ENCODE results near the gene MYRIP.

Gene MYRIP

DNA sequence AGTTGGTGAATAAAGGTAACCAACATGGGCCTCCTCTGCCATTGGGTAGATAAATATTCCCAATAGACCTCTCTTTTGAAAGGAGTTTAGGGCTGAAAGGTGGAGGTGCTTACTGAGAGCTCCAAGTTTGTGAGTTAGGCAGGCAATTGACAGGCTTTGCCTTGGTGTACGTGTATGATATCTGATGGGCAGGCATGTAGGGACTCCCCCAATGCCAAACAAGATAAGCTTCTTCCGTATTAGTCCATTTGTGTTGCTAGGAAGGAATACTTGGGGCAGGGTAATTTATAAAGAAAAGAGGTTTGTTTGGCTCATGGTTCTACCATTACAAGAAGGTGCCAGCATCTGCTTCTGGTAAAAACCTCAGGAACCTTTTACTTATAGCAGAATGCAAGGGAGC is 339.4 kb downstream of the MYRIP start:
- no peak for DNase-seq (ENCODE audit: extremely low read depth, low read depth)
- TF ChIP-seq, protein P1, sequence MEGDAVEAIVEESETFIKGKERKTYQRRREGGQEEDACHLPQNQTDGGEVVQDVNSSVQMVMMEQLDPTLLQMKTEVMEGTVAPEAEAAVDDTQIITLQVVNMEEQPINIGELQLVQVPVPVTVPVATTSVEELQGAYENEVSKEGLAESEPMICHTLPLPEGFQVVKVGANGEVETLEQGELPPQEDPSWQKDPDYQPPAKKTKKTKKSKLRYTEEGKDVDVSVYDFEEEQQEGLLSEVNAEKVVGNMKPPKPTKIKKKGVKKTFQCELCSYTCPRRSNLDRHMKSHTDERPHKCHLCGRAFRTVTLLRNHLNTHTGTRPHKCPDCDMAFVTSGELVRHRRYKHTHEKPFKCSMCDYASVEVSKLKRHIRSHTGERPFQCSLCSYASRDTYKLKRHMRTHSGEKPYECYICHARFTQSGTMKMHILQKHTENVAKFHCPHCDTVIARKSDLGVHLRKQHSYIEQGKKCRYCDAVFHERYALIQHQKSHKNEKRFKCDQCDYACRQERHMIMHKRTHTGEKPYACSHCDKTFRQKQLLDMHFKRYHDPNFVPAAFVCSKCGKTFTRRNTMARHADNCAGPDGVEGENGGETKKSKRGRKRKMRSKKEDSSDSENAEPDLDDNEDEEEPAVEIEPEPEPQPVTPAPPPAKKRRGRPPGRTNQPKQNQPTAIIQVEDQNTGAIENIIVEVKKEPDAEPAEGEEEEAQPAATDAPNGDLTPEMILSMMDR (IDR thresholded peaks at IDR 0.05; ENCODE audit: low read depth, low read length), result no peak

DNA sequence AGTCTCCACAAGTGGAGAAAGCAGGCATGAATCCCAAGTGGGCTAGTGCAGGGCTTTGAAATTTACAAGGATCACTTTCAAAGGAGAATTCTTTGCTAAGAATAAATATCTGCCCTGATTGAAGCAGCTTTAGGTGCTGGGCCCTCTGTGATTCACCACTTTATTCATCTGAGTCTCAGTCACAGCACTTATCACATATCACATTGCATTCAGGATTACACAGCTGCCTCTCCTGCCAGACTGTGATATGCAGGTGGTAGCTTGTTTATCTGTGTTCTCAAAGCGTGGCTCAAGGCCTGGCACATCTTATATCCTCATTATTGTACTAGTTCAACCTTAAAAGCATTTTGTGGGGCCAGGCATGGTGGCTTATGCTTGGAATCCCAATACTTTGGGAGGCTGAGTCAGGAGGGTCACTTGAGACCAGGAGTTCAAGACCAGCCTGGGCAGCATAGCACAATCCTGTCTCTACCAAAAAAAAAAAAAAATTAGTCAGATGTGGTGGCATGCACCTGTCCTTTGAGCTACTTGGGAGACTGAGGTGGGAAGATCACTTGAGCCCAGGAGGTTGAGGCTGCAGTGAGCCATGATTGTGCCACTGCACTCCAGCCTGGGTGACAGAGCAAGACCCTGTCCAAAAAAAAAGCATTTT is 343.2 kb downstream of the MYRIP start:
- TF ChIP-seq, protein P1 (IDR thresholded peaks at IDR 0.05; ENCODE audit: low read depth, low read length), result no peak
- DNase-seq (ENCODE audit: extremely low read depth, low read depth), result no peak

DNA sequence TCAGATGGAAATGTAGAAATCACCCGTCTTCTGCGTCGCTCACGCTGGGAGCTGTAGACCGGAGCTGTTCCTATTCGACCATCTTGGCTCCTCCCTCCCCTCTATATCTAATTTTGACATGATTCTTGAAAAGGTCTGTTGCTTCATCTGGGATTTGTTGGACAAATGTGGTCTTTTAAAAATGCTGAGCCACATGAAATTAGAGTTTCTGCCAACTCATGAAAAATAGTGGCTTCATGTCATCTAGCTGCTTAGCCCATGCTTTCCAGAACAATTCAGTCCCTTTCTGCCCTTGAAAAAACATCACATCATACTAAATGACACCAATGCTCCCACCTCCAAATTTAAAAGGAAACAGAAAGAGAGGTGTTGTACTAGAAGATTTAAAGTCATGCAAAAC is 351.5 kb downstream of the MYRIP start:
- no peak for DNase-seq (ENCODE audit: extremely low read depth, low read depth)
- TF ChIP-seq, protein P1 (IDR thresholded peaks at IDR 0.05; ENCODE audit: low read depth, low read length), result no peak

DNA sequence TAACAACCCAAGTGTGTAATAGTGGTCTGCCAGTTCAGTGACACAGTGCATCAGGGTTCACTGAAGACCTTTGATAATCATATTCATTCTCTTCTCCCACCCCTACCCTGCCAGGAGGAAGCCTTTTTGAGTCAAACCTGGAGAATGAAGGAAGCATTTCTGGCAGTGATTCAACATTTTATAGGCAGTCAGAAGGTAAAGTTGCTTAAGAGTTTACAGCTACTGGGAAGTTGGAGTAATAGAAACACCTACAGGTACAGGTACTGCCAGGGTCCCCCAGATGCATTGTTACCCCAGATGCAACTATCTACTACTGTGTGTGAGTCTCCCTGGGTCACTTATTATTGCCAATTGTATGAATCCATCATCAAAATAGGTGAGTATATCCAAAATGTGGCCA is 353.2 kb downstream of the MYRIP start:
- TF ChIP-seq, protein P1 (IDR thresholded peaks at IDR 0.05; ENCODE audit: low read depth, low read length), result no peak
- DNase-seq (ENCODE audit: extremely low read depth, low read depth), result no peak

DNA sequence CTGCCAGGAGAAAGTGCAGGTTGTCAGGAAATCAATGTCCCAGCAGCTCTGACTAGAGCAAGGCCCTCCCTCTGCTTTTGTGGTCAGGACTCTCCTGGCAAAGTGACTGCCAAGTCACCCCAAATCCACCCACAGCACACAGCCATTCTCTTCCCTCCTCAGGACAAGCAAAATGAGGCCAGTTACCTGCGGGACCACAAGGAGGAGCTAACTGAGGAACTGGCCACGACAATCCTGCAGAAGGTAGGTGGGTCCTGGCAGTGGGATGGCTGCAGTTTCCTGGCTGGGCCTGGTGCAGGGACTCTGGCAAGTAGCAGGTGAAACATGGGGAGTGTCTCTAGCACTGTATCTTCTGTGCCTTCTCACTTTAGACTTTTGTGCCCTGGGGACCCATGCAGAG is 357.6 kb downstream of the MYRIP start:
- DNase-seq (ENCODE audit: extremely low read depth, low read depth), result no peak
- TF ChIP-seq, protein P1 (IDR thresholded peaks at IDR 0.05; ENCODE audit: low read depth, low read length), result no peak

DNA sequence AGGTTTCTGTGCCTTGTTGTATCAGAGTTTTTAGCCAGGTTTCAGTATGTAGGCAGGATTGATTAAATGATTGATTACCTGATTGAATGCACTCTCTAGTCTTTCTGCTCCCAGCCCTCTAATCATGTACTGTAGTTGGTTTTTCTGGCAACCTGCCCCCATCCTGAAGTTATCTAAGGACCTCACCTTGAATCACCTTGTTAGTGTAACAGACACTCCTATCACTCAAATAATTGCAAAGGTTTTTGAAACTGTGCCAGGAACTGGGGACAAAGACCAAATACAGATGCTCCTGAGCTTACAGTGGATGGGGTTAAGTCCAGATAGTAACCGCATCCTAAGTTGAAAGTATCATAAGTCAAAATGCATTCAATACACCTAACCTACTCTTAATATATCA is 358.5 kb downstream of the MYRIP start:
- DNase-seq (ENCODE audit: extremely low read depth, low read depth), result no peak
- TF ChIP-seq, protein P1 (IDR thresholded peaks at IDR 0.05; ENCODE audit: low read depth, low read length), result no peak

DNA sequence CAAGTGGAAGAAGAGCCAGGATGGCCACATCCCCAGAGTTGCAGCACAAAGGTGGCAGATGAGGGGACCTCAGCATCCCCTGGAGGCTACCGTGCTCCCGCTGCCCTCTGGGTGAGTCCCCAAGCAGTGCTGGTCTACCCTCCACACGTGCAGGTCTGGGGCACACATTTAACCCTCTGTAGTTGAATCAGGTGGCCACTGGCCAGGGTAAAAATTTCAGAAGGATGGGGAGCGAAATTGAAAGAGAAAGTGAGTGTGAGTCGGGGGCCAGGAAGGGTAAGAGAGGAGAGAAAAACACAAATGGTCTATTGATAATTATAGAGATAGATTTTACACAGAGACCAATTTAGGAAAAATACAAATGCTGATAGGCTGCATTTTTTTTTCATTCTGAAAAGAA is 360.6 kb downstream of the MYRIP start:
- no peak for DNase-seq (ENCODE audit: extremely low read depth, low read depth)
- TF ChIP-seq, protein P1 (IDR thresholded peaks at IDR 0.05; ENCODE audit: low read depth, low read length), result no peak
